Hepatocyte (in vitro differentiated cells): ENCODE measurements around the gene MATR3.

ENCODE experiments used
- EZH2 ChIP-seq: fragments of 200-600 bp; sonication (generic); IDR thresholded peaks from 2 replicates; pipeline ENCODE4 v1.6.1; 2016; ENCODE audit warnings: antibody characterized with exemption, mild to moderate bottlenecking, borderline replicate concordance
- EZH2phosphoT487 ChIP-seq: fragments of 200-600 bp; sonication (generic); IDR thresholded peaks from one replicate; pipeline ENCODE4 v1.6.1; 2018; ENCODE audit warnings: antibody characterized with exemption, mild to moderate bottlenecking, low read depth, moderate library complexity; ENCODE audit not compliant: unreplicated experiment, severe bottlenecking
- TF ChIP-seq, protein P1 (sequence below): fragments of 200-600 bp; sonication (generic); IDR thresholded peaks from 2 replicates; pipeline ENCODE4 v1.5.1; 2016; ENCODE audit warnings: antibody characterized with exemption, mild to moderate bottlenecking; ENCODE audit not compliant: poor library complexity

DNA sequence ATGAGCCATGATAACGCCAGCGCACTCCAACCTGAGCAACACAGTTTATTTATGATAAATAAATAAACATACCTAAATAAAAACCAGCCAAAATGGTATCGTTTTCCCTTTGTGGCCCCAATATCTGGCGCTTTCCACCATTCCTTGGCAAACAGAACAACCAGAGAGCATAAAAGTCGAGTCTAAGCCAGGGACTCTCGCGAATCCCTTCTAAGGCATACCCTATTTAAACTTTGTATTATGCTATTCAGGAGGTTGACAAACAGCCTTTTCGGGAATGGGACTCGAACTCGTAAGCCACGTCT, 386 bp upstream of the MATR3 start:
- TF ChIP-seq, protein P1, sequence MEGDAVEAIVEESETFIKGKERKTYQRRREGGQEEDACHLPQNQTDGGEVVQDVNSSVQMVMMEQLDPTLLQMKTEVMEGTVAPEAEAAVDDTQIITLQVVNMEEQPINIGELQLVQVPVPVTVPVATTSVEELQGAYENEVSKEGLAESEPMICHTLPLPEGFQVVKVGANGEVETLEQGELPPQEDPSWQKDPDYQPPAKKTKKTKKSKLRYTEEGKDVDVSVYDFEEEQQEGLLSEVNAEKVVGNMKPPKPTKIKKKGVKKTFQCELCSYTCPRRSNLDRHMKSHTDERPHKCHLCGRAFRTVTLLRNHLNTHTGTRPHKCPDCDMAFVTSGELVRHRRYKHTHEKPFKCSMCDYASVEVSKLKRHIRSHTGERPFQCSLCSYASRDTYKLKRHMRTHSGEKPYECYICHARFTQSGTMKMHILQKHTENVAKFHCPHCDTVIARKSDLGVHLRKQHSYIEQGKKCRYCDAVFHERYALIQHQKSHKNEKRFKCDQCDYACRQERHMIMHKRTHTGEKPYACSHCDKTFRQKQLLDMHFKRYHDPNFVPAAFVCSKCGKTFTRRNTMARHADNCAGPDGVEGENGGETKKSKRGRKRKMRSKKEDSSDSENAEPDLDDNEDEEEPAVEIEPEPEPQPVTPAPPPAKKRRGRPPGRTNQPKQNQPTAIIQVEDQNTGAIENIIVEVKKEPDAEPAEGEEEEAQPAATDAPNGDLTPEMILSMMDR: no peak
- TF ChIP-seq EZH2phosphoT487 (no peak), EZH2 (no peak)
